HepG2 (cell line): Measurements from ENCODE around the gene RABGAP1. TPM values are rescaled to one million over a fixed set of nuclear protein-coding genes. Genes with fewer than 3 reads are reported as not detected.
A peak's percentile ranks its signal among the peaks of the same experiment; 100 is the strongest.

Source experiments
- ERF ChIP-seq: IDR thresholded peaks from 2 replicates; pipeline ENCODE4 v1.6.1; 2018; ENCODE audit warnings: missing biosample characterization, missing genetic modification reagents
- FOXA1 ChIP-seq, 2 experiments: fragments of 450-650 bp in 1 of 2; sonication (generic) in 1 of 2; formaldehyde crosslinking in 1 of 2; IDR thresholded peaks; 2 replicates each; pipeline versions ENCODE4 v1.4.0 to v1.6.1; 2016 to 2020; ENCODE audit warnings: missing genetic modification reagents in 1 of 2
- HDAC6 ChIP-seq: fragments of 200-600 bp; sonication (generic); IDR thresholded peaks from 2 replicates; pipeline ENCODE4 v1.7.0; 2017; ENCODE audit warnings: mild to moderate bottlenecking, antibody characterized with exemption, low read length, low read depth
- HNF1A ChIP-seq, 2 experiments: sonication (generic) in 1 of 2; formaldehyde crosslinking in 1 of 2; IDR thresholded peaks; 2 replicates each; pipeline versions ENCODE4 v1.4.0 to v1.6.1; 2016 to 2020; ENCODE audit warnings: borderline replicate concordance in 1 of 2, low read depth in 1 of 2, mild to moderate bottlenecking in 1 of 2, missing genetic modification reagents in 1 of 2
- HNRNPK ChIP-seq: fragments of 200-400 bp; formaldehyde crosslinking; IDR thresholded peaks from 2 replicates; pipeline ENCODE4 v1.6.1; 2018; ENCODE audit warnings: low read length, low read depth, moderate library complexity, mild to moderate bottlenecking; ENCODE audit not compliant: poor library complexity, severe bottlenecking
- HNRNPL ChIP-seq: fragments of 200-400 bp; formaldehyde crosslinking; IDR thresholded peaks from 2 replicates; pipeline ENCODE4 v1.6.1; 2017; ENCODE audit warnings: mild to moderate bottlenecking, low read depth, low read length
- MEIS2 ChIP-seq: sonication (generic); formaldehyde crosslinking; IDR thresholded peaks from 2 replicates; pipeline ENCODE4 v1.9.0; 2021; ENCODE audit warnings: mild to moderate bottlenecking, missing genetic modification reagents
- SMC3 ChIP-seq: IDR thresholded peaks from 2 replicates; pipeline ENCODE4 v1.6.1; 2011; ENCODE audit warnings: low read length, improper control_type of control experiment
- ZBTB3 ChIP-seq: sonication (generic); formaldehyde crosslinking; IDR thresholded peaks from 2 replicates; pipeline ENCODE4 v1.4.0; 2020; ENCODE audit warnings: low read depth, mild to moderate bottlenecking, moderate library complexity, missing genetic modification reagents, borderline replicate concordance
- ZNF816 ChIP-seq: sonication (generic); formaldehyde crosslinking; IDR thresholded peaks from 2 replicates; pipeline ENCODE4 v1.8.0; 2022; ENCODE audit warnings: missing genetic modification reagents, mild to moderate bottlenecking, borderline replicate concordance
- polyA plus RNA-seq, 8 experiments: library from polyadenylated mRNA; depleted of rRNA in 3 of 8; stranded (reverse) in 7 of 8; unstranded in 1 of 8; fragments of >200 nt; fragmentation: Illumina TruSeq in 4 of 8; extraction: Trizol in 4 of 8; gene quantifications; 2 replicates each; pipeline versions ENCODE4 v1.2.1 to v1.2.3, GENCODE V29; 2011 to 2016; ENCODE audit warnings: low read depth in 4 of 8, missing spikeins in 1 of 8, mixed read lengths in 1 of 8; ENCODE audit not compliant: insufficient read depth in 1 of 8
- total RNA-seq, 5 experiments: library from RNA; depleted of rRNA; stranded (reverse); fragments of >200 nt; fragmentation: Illumina TruSeq; extraction: Trizol; gene quantifications; 2 replicates each; pipeline ENCODE4 v1.2.3, GENCODE V29; 2016; ENCODE audit warnings: low read depth in 1 of 5
- TF ChIP-seq, protein P1 (sequence below): sonication (generic); formaldehyde crosslinking; conservative IDR thresholded peaks from 2 replicates; pipeline ENCODE4 v1.8.0; 2022; ENCODE audit warnings: missing genetic modification reagents
- TF ChIP-seq, protein P2 (sequence below): sonication (generic); formaldehyde crosslinking; IDR thresholded peaks from 2 replicates; pipeline ENCODE4 v1.9.0; 2021; ENCODE audit warnings: mild to moderate bottlenecking, missing genetic modification reagents
- TF ChIP-seq, protein P3 (sequence below): sonication (generic); formaldehyde crosslinking; IDR thresholded peaks from 2 replicates; pipeline ENCODE4 v1.5.0; 2020; ENCODE audit warnings: missing genetic modification reagents, mild to moderate bottlenecking, borderline replicate concordance

Gene RABGAP1
- total and polyA plus RNA-seq, 2 of the 13 experiments (the other 11 are each of a cell fraction or from before 2014, with no cell fraction given), result 19.1 to 19.3 TPM

DNA sequence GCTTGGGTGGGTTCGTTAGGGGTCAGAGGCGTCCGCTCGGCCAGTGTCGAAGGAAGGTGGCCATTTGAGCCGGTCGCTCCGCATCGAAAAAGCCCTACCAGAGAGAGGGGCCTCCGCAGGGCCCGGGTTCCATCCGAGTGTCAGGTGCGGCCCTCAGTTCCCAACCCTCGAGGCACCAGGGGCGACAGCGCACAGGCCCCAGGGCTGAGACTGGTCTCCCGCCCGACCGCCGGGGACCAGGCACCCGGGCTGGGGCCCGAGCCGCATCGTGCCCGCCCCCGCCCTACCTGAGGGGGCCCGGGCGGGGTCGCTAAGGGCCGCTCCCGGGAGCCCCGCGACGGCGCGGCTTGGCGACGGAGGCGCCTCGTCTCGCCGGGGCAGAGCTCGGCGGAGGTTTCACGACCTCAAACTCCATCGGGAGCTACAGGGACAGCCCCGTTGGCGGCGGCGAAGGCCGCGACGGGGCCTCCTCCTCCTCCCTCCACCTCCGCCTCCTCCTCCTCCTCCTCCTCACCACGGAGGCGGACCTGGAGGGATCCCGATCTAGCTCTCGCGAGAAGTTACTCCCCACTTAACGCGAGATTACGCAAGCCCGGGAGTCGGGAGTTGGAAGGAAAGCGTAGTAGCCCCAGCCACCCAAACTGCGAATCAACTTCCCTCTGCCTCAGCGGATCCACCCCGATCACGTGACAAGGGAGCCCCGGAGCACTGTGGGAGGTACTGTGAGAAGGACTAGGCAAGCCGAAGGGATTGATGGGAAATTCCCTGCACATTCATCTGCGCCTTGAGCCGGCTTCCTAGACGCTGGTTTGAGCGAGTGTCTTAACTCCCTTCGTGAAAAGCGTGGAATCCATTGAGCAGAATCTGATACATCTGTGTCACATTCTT lies 35.8 kb upstream of the RABGAP1 start, which contains the start of gene RC3H2 (continued):
- TF ChIP-seq, protein P1, sequence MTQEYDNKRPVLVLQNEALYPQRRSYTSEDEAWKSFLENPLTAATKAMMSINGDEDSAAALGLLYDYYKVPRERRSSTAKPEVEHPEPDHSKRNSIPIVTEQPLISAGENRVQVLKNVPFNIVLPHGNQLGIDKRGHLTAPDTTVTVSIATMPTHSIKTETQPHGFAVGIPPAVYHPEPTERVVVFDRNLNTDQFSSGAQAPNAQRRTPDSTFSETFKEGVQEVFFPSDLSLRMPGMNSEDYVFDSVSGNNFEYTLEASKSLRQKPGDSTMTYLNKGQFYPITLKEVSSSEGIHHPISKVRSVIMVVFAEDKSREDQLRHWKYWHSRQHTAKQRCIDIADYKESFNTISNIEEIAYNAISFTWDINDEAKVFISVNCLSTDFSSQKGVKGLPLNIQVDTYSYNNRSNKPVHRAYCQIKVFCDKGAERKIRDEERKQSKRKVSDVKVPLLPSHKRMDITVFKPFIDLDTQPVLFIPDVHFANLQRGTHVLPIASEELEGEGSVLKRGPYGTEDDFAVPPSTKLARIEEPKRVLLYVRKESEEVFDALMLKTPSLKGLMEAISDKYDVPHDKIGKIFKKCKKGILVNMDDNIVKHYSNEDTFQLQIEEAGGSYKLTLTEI (CRISPR knock-in tag), result no peak
- TF ChIP-seq HNF1A (IDR thresholded peaks at IDR 0.05; ENCODE audit: low read depth), result no peak
- peak; percentile 26; the same call in 1 of the 2 replicates for TF ChIP-seq HNF1A (CRISPR knock-in tag; IDR thresholded peaks at IDR 0.05; ENCODE audit: borderline replicate concordance)
- TF ChIP-seq MEIS2, result no peak; the same call in 1 of the 2 replicates
- no peak for TF ChIP-seq ZBTB3 (CRISPR knock-in tag)
- TF ChIP-seq FOXA1 (IDR thresholded peaks at IDR 0.05), result no peak
- no peak for TF ChIP-seq FOXA1 (CRISPR knock-in tag; IDR thresholded peaks at IDR 0.05)
- no peak for TF ChIP-seq HDAC6
- TF ChIP-seq HNRNPL, result peak; percentile 28; the same call in 1 of the 2 replicates
- no peak for TF ChIP-seq ERF (CRISPR knock-in tag)
- TF ChIP-seq, protein P2, sequence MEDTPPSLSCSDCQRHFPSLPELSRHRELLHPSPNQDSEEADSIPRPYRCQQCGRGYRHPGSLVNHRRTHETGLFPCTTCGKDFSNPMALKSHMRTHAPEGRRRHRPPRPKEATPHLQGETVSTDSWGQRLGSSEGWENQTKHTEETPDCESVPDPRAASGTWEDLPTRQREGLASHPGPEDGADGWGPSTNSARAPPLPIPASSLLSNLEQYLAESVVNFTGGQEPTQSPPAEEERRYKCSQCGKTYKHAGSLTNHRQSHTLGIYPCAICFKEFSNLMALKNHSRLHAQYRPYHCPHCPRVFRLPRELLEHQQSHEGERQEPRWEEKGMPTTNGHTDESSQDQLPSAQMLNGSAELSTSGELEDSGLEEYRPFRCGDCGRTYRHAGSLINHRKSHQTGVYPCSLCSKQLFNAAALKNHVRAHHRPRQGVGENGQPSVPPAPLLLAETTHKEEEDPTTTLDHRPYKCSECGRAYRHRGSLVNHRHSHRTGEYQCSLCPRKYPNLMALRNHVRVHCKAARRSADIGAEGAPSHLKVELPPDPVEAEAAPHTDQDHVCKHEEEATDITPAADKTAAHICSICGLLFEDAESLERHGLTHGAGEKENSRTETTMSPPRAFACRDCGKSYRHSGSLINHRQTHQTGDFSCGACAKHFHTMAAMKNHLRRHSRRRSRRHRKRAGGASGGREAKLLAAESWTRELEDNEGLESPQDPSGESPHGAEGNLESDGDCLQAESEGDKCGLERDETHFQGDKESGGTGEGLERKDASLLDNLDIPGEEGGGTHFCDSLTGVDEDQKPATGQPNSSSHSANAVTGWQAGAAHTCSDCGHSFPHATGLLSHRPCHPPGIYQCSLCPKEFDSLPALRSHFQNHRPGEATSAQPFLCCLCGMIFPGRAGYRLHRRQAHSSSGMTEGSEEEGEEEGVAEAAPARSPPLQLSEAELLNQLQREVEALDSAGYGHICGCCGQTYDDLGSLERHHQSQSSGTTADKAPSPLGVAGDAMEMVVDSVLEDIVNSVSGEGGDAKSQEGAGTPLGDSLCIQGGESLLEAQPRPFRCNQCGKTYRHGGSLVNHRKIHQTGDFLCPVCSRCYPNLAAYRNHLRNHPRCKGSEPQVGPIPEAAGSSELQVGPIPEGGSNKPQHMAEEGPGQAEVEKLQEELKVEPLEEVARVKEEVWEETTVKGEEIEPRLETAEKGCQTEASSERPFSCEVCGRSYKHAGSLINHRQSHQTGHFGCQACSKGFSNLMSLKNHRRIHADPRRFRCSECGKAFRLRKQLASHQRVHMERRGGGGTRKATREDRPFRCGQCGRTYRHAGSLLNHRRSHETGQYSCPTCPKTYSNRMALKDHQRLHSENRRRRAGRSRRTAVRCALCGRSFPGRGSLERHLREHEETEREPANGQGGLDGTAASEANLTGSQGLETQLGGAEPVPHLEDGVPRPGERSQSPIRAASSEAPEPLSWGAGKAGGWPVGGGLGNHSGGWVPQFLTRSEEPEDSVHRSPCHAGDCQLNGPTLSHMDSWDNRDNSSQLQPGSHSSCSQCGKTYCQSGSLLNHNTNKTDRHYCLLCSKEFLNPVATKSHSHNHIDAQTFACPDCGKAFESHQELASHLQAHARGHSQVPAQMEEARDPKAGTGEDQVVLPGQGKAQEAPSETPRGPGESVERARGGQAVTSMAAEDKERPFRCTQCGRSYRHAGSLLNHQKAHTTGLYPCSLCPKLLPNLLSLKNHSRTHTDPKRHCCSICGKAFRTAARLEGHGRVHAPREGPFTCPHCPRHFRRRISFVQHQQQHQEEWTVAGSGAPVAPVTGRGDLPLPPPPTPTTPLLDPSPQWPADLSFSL, result no peak
- peak; percentile 63 for TF ChIP-seq HNRNPK
- no peak for TF ChIP-seq SMC3
- peak; percentile 62; the same call in 1 of the 2 replicates for TF ChIP-seq ZNF816 (CRISPR knock-in tag)
- TF ChIP-seq, protein P3, sequence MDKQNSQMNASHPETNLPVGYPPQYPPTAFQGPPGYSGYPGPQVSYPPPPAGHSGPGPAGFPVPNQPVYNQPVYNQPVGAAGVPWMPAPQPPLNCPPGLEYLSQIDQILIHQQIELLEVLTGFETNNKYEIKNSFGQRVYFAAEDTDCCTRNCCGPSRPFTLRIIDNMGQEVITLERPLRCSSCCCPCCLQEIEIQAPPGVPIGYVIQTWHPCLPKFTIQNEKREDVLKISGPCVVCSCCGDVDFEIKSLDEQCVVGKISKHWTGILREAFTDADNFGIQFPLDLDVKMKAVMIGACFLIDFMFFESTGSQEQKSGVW (CRISPR knock-in tag), result no peak
